Skeletal muscle tissue (tissue), 4 donors: Measurements from ENCODE around the gene DYSF. TPM values are rescaled to one million over a fixed set of nuclear protein-coding genes. Genes with fewer than 3 reads are reported as not detected.

Experiments
- H3K27ac ChIP-seq: one replicate; pipeline ENCODE4 v1.7.0; 2013; ENCODE audit warnings: mild to moderate bottlenecking, low read depth, low read length, inconsistent platforms
- H3K27me3 ChIP-seq, 3 donors: one replicate each; pipeline ENCODE4 v1.7.0; 2013; ENCODE audit warnings: low read length in 3 of 3; ENCODE audit not compliant: control insufficient read depth in 3 of 3, insufficient read depth in 3 of 3
- H3K36me3 ChIP-seq, 3 donors: one replicate each; pipeline ENCODE4 v1.7.0; 2013; ENCODE audit warnings: low read length in 3 of 3; ENCODE audit not compliant: control insufficient read depth in 3 of 3, insufficient read depth in 3 of 3
- H3K4me1 ChIP-seq, 3 donors: one replicate each; pipeline ENCODE4 v1.7.0; 2013; ENCODE audit warnings: low read length in 3 of 3, mild to moderate bottlenecking in 3 of 3; ENCODE audit not compliant: control insufficient read depth in 3 of 3, insufficient read depth in 3 of 3
- H3K4me3 ChIP-seq, 3 donors: one replicate each; pipeline ENCODE4 v1.7.0; 2013; ENCODE audit warnings: low read length in 3 of 3
- H3K9ac ChIP-seq, 3 donors: one replicate each; pipeline ENCODE4 v1.7.0; 2013; ENCODE audit warnings: low read length in 3 of 3, mild to moderate bottlenecking in 3 of 3, moderate library complexity in 2 of 3, low read depth in 1 of 3
- H3K9me3 ChIP-seq, 3 donors: one replicate each; pipeline ENCODE4 v1.7.0; 2013; ENCODE audit warnings: low read length in 3 of 3; ENCODE audit not compliant: control insufficient read depth in 3 of 3
- total RNA-seq: library from RNA; depleted of rRNA; stranded (reverse); fragments of >200 nt; gene quantifications from one replicate; pipeline ENCODE4 v1.2.3, GENCODE V29; 2014
- donor health status: Osteomylitis.

The DYSF gene
- total RNA-seq, 1 donor from 2014 or later = 88.7 TPM

GRCh38 chr2:71571945-71572344, 118.6 kb downstream of the DYSF start:
- no peaks in the 10 kb centered on the region for H3K4me1 ChIP-seq
- H3K9me3 ChIP-seq = no peaks in the 10 kb centered on the region
- no peak overlapping the region for H3K9ac ChIP-seq
- no peak overlapping the region for H3K27ac ChIP-seq
- H3K27me3 ChIP-seq = no peaks in the 10 kb centered on the region
- H3K36me3 ChIP-seq = peaks cover 52 to 71% (median 55%) of the 10 kb centered on the region in 3 donors
- H3K4me3 ChIP-seq = no peak overlapping the region

- H3K27ac ChIP-seq = no peak overlapping the region
These were observed 122.6 kb downstream of the DYSF start for GRCh38 chr2:71575966-71576365.

GRCh38 chr2:71576541-71576940, 123.2 kb downstream of the DYSF start:
- Histone ChIP-seq H3K4me1 (peaks cover 15 to 25% (median 17%) of the 10 kb centered on the region in 3 donors), H3K9ac (no peak overlapping the region), H3K4me3 (no peak overlapping the region), H3K36me3 (peaks cover 28 to 66% (median 33%) of the 10 kb centered on the region in 3 donors), H3K27ac (no peak overlapping the region), H3K27me3 (no peaks in the 10 kb centered on the region), H3K9me3 (no peaks in the 10 kb centered on the region)

More at GRCh38 chr2:71575966-71576365, 122.6 kb downstream of the DYSF start:
- H3K9ac ChIP-seq = no peak overlapping the region
- no peak overlapping the region for H3K4me3 ChIP-seq
- no peaks in the 10 kb centered on the region for H3K9me3 ChIP-seq
- peaks cover 9 to 19% (median 12%) of the 10 kb centered on the region in 3 donors for H3K4me1 ChIP-seq
- H3K36me3 ChIP-seq = peaks cover 33 to 66% (median 38%) of the 10 kb centered on the region in 3 donors
- H3K27me3 ChIP-seq = no peaks in the 10 kb centered on the region

GRCh38 chr2:71577209-71577608, 123.8 kb downstream of the DYSF start:
- no peaks in the 10 kb centered on the region for H3K9me3 ChIP-seq
- H3K36me3 ChIP-seq = peaks cover 21 to 61% (median 26%) of the 10 kb centered on the region in 3 donors
- no peak overlapping the region for H3K27ac ChIP-seq
- no peak overlapping the region for H3K4me3 ChIP-seq
- no peaks in the 10 kb centered on the region for H3K27me3 ChIP-seq
- H3K9ac ChIP-seq = no peak overlapping the region
- H3K4me1 ChIP-seq = peaks cover 17 to 27% (median 21%) of the 10 kb centered on the region in 3 donors

DNA sequence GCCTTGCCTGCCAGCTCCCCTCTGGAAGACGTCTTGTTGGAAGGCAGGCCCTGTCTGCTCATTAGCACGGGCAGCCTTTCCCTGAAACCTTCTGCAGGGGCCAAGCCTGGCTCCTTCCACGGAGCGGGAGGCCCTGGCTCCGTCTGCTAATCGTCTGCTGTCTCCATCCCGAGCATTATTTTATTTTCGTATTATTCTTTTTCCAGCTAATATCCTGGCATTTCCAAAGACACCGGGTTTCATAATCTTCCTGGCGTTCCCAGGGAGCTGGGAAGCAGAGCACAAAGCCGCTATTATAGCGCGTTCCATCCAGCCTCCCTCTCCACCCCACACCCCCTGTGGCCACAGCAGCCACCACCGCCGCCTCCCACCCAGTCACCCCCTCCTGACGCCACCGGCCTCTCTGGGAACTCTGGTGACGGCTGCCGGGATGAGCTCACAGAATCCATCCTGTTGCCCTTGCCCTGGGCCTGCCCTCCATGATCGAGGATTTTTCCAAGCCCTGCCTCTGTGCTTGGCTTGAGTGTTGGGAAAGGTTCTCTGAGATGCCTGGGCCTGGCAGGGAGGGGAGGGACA, 125.5 kb downstream of the DYSF start:
- Histone ChIP-seq H3K9ac (no peak overlapping the region), H3K9me3 (no peaks in the 10 kb centered on the region), H3K36me3 (peaks cover 10 to 46% (median 20%) of the 10 kb centered on the region in 3 donors), H3K4me3 (no peak overlapping the region), H3K27ac (peak overlapping the region; percentile 9), H3K27me3 (no peaks in the 10 kb centered on the region), H3K4me1 (peaks cover 26 to 35% (median 27%) of the 10 kb centered on the region in 3 donors)

- no peak overlapping the region for H3K27ac ChIP-seq
- H3K36me3 ChIP-seq = peaks cover 12 to 43% (median 13%) of the 10 kb centered on the region in 3 donors
- no peaks in the 10 kb centered on the region for H3K9me3 ChIP-seq
- H3K9ac ChIP-seq = no peak overlapping the region
- H3K4me3 ChIP-seq = no peak overlapping the region
- H3K4me1 ChIP-seq = peaks cover 27 to 39% (median 27%) of the 10 kb centered on the region in 3 donors
- no peaks in the 10 kb centered on the region for H3K27me3 ChIP-seq
These were observed 127.7 kb downstream of the DYSF start for GRCh38 chr2:71581026-71581425.

DNA sequence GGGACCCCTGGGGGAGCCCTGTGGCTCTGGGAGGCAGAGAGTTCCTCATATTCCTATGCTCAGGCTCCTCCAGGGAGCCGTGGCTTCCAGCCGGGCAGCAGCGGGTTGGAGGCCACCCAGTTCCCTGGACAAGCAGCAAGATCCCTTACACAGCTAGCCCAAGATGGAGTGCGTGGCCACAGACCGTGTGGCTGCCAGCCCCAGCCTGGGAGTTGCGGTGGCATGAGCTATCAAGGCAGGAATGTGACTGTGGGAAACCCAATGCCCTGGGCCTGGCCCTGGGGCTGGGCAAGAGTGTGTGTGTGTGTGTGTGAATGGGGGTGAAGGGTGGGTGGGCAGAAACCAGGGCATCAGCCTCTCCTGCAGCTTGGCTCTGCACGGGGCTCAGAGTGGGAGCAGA, 130.5 kb downstream of the DYSF start:
- Histone ChIP-seq H3K27me3 (no peaks in the 10 kb centered on the region), H3K9me3 (no peaks in the 10 kb centered on the region), H3K9ac (peak overlapping the region in 1 of 3 donors; percentile 33), H3K36me3 (peaks cover 6 to 32% (median 10%) of the 10 kb centered on the region in 3 donors), H3K4me3 (no peak overlapping the region), H3K4me1 (peaks cover 23 to 35% (median 27%) of the 10 kb centered on the region in 3 donors), H3K27ac (no peak overlapping the region)

- Histone ChIP-seq H3K36me3 (peaks cover 24 to 37% (median 24%) of the 10 kb centered on the region in 3 donors), H3K27ac (no peak overlapping the region), H3K4me3 (no peak overlapping the region), H3K9ac (no peak overlapping the region), H3K27me3 (no peaks in the 10 kb centered on the region), H3K4me1 (peaks cover 10 to 18% (median 13%) of the 10 kb centered on the region in 3 donors), H3K9me3 (no peaks in the 10 kb centered on the region)
These were observed 133.1 kb downstream of the DYSF start for GRCh38 chr2:71586471-71586870.

GRCh38 chr2:71587509-71588073, 134.2 kb downstream of the DYSF start:
- H3K36me3 ChIP-seq = peaks cover 29 to 38% (median 31%) of the 10 kb centered on the region in 3 donors
- no peak overlapping the region for H3K4me3 ChIP-seq
- no peaks in the 10 kb centered on the region for H3K27me3 ChIP-seq
- H3K9ac ChIP-seq = no peak overlapping the region
- peaks cover 6 to 16% (median 8%) of the 10 kb centered on the region in 3 donors for H3K4me1 ChIP-seq
- no peak overlapping the region for H3K27ac ChIP-seq
- no peaks in the 10 kb centered on the region for H3K9me3 ChIP-seq

- no peak overlapping the region for H3K27ac ChIP-seq
- no peak overlapping the region for H3K4me3 ChIP-seq
- H3K36me3 ChIP-seq = peaks cover 31 to 41% (median 34%) of the 10 kb centered on the region in 3 donors
- no peaks in the 10 kb centered on the region for H3K9me3 ChIP-seq
- H3K9ac ChIP-seq = peak overlapping the region in 1 of 3 donors; percentile 16
- no peaks in the 10 kb centered on the region for H3K27me3 ChIP-seq
- peaks cover 0 to 10% (median 3%) of the 10 kb centered on the region in 3 donors for H3K4me1 ChIP-seq
These were observed 135.3 kb downstream of the DYSF start for GRCh38 chr2:71588497-71589170.
